Thyroid gland (tissue), 4 donors: Measurements from ENCODE around the gene PPP2R2D. TPM values are rescaled to one million over a fixed set of nuclear protein-coding genes. Genes with fewer than 3 reads are reported as not detected.

Source experiments
- DNase-seq, 2 donors: peaks; one replicate each; pipeline ENCODE4 v3.0.0-alpha.2; 2019
- H3K27ac ChIP-seq, 3 donors: fragments of 200-600 bp; sonication (generic); 1 replicate in 2 of 3; 2 replicates in 1 of 3; pipeline ENCODE4 v1.5.1; 2016 to 2019; ENCODE audit warnings: mild to moderate bottlenecking in 1 of 3, moderate library complexity in 1 of 3
- H3K27me3 ChIP-seq: fragments of 200-600 bp; sonication (generic); one replicate; pipeline ENCODE4 v1.5.1; 2019
- H3K36me3 ChIP-seq, 2 donors: fragments of 200-600 bp; sonication (generic); one replicate each; pipeline ENCODE4 v1.5.1; 2016 to 2019
- H3K4me1 ChIP-seq, 2 donors: fragments of 200-600 bp; sonication (generic); one replicate each; pipeline ENCODE4 v1.5.1; 2017 to 2019
- H3K4me3 ChIP-seq, 3 donors: fragments of 200-600 bp; sonication (generic); replicated peaks in 1 of 3; 1 replicate in 2 of 3; 2 replicates in 1 of 3; pipeline ENCODE4 v1.5.1; 2016; ENCODE audit warnings: mild to moderate bottlenecking in 1 of 3
- H3K9me3 ChIP-seq: fragments of 200-600 bp; sonication (generic); one replicate; pipeline ENCODE4 v1.5.1; 2017
- POLR2A ChIP-seq, 2 donors: fragments of 450-650 bp; IDR thresholded peaks; one replicate each; pipeline ENCODE4 v1.6.1; 2017; ENCODE audit warnings: antibody characterized with exemption in 2 of 2, mild to moderate bottlenecking in 2 of 2, moderate library complexity in 1 of 2
- WGBS, 2 donors: methylation state at CpG; one replicate each; pipeline ENCODE4 v1.1.5; 2017; 5-methylcytosine and 5-hydroxymethylcytosine counted together
- intact Hi-C: fragments of 100-400 bp; cut with DNase I; formaldehyde crosslinking; loops from one replicate; pipeline ENCODE4 v1.15.1; 2023
- total RNA-seq, 4 donors: library from RNA; depleted of rRNA; stranded (reverse); fragments of >200 nt; gene quantifications; one replicate each; pipeline ENCODE4 v1.2.3, GENCODE V29; 2016
- TF ChIP-seq, protein P1 (sequence below), 6 experiments: fragments of 200-600 bp in 3 of 6; fragments of 450-650 bp in 3 of 6; sonication (generic) in 3 of 6; IDR thresholded peaks; one replicate each; pipeline ENCODE4 v1.5.1; 2016 to 2019; ENCODE audit warnings: antibody characterized with exemption in 6 of 6, mild to moderate bottlenecking in 2 of 6, inconsistent platforms in 1 of 6, moderate library complexity in 1 of 6

PPP2R2D gene
- total RNA-seq, 4 donors from 2014 or later = 32.3 to 38.7 (median 33.9) TPM

DNA sequence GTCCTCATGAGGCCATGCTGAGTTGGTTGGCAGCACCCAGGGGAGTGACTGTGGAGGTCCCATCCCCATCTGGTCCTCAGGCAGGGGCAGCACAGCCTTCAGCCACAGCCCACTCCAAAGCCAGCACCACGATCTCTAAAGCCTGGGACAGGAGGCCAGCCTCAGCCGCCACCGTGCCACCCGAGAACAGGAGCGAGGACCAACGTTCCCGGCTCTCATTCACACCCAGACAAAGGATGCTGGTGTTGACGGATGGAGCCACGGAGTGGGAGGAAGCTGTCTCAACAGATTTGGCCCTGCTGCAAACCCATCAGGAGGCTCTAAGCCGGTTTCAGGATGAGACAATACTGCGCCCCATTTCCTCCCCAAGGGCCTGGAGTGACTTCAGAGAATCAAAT lies 42.7 kb upstream of the PPP2R2D start:
- Histone ChIP-seq H3K27me3 (no peaks in the 10 kb centered on the region), H3K36me3 (no peaks in the 10 kb centered on the region), H3K27ac (no peak overlapping the region), H3K4me3 (no peak overlapping the region), H3K4me1 (no peaks in the 10 kb centered on the region), H3K9me3 (no peaks in the 10 kb centered on the region)
- TF ChIP-seq, protein P1, sequence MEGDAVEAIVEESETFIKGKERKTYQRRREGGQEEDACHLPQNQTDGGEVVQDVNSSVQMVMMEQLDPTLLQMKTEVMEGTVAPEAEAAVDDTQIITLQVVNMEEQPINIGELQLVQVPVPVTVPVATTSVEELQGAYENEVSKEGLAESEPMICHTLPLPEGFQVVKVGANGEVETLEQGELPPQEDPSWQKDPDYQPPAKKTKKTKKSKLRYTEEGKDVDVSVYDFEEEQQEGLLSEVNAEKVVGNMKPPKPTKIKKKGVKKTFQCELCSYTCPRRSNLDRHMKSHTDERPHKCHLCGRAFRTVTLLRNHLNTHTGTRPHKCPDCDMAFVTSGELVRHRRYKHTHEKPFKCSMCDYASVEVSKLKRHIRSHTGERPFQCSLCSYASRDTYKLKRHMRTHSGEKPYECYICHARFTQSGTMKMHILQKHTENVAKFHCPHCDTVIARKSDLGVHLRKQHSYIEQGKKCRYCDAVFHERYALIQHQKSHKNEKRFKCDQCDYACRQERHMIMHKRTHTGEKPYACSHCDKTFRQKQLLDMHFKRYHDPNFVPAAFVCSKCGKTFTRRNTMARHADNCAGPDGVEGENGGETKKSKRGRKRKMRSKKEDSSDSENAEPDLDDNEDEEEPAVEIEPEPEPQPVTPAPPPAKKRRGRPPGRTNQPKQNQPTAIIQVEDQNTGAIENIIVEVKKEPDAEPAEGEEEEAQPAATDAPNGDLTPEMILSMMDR (IDR thresholded peaks at IDR 0.05) = no peak
- no peak for TF ChIP-seq POLR2A (IDR thresholded peaks at IDR 0.05)
- WGBS, 2 donors = 67 to 86% methylated on average over 5 to 11 of the region's 11 CpGs
- intact Hi-C loops = no loop called here
- DNase-seq = no peak

DNA sequence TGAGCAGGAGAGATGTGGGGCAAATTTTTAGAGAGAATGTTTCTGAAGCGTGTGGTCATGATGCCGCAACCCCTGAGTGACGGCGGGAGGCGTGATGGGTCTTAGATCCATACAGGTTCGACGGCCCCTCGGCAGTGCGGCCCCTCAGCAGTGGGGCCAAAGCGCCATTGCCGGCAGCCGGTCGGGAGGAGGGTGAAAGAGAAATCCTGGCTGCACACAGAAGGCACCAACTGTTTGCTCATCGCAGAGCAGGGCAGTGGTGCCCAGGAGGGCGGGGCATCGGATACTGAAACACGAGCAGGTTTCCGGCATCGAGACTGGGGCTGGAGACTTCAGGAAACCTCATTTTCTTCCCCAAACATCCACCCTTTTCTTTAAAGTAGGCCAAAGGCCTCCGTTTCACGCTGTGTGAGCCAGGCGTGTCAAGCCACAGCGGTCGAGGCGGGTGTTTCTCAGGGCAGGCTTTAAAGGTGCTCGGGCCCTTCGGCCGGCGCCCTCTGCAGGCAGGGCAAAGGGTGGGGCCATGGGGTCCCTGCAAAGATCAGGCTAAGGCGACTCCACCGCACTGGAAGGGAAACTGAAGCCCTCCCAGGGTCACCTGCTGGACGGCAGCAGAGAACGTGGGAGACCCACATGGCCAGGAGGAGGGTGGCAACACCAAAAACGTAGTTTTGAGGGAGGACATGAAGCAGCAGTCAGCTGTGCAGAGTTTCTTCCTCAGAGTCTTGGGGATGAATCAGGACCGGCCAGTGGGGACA lies 42.0 kb upstream of the PPP2R2D start:
- Histone ChIP-seq H3K27ac (no peak overlapping the region), H3K4me1 (no peaks in the 10 kb centered on the region), H3K36me3 (no peaks in the 10 kb centered on the region), H3K4me3 (no peak overlapping the region), H3K9me3 (no peaks in the 10 kb centered on the region), H3K27me3 (no peaks in the 10 kb centered on the region)
- intact Hi-C loops = no loop called here
- TF ChIP-seq, protein P1 (IDR thresholded peaks at IDR 0.05) = no peak
- no peak for TF ChIP-seq POLR2A (IDR thresholded peaks at IDR 0.05)
- no peak for DNase-seq
- WGBS, 2 donors = 86 to 91% methylated on average over 32 to 35 of the region's 35 CpGs

GRCh38 chr10:131859341-131860020 lies 41.3 kb upstream of the PPP2R2D start:
- H3K4me3 ChIP-seq = no peak overlapping the region
- no peaks in the 10 kb centered on the region for H3K36me3 ChIP-seq
- TF ChIP-seq, protein P1 (IDR thresholded peaks at IDR 0.05) = no peak
- TF ChIP-seq POLR2A (IDR thresholded peaks at IDR 0.05) = no peak
- no peak overlapping the region for H3K27ac ChIP-seq
- H3K9me3 ChIP-seq = no peaks in the 10 kb centered on the region
- DNase-seq = no peak
- WGBS, 2 donors = 74 to 82% methylated on average over 8 to 9 of the region's 9 CpGs
- intact Hi-C loops = no loop called here
- H3K4me1 ChIP-seq = no peaks in the 10 kb centered on the region
- no peaks in the 10 kb centered on the region for H3K27me3 ChIP-seq

DNA sequence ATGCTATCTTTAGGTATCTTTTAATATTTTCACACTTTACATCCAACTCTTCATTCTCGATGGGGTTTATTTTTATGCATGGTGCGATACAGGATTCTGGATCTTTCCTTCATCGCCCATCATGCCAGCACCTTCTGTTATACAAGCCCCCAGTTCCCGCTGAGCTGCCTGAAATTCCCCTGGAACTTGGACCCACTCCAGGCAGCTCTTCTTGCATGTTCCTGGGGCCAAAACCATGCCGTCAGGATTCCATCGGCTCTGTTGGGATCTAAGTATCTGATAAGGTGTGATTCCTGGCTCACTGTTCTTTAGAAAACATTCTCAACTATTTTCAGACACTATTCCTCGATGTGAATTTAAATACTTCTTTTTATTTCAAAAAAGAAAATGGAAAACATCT lies 40.5 kb upstream of the PPP2R2D start:
- Histone ChIP-seq H3K27ac (no peak overlapping the region), H3K4me3 (no peak overlapping the region), H3K4me1 (no peaks in the 10 kb centered on the region), H3K27me3 (no peaks in the 10 kb centered on the region), H3K36me3 (no peaks in the 10 kb centered on the region), H3K9me3 (no peaks in the 10 kb centered on the region)
- intact Hi-C loops = no loop called here
- no peak for DNase-seq
- TF ChIP-seq, protein P1 (IDR thresholded peaks at IDR 0.05) = no peak
- no peak for TF ChIP-seq POLR2A (IDR thresholded peaks at IDR 0.05)
- 73 to 75% methylated on average over 7 of the region's 7 CpGs for WGBS, 2 donors

- Histone ChIP-seq H3K9me3 (no peaks in the 10 kb centered on the region), H3K4me3 (no peak overlapping the region), H3K36me3 (no peaks in the 10 kb centered on the region), H3K27me3 (no peaks in the 10 kb centered on the region), H3K4me1 (no peaks in the 10 kb centered on the region), H3K27ac (no peak overlapping the region)
- 36 to 39% methylated on average over 11 of the region's 11 CpGs for WGBS, 2 donors
- intact Hi-C loops = no loop called here
- DNase-seq = no peak
- TF ChIP-seq, protein P1 (IDR thresholded peaks at IDR 0.05) = no peak
- TF ChIP-seq POLR2A (IDR thresholded peaks at IDR 0.05) = no peak
These were observed 39.9 kb upstream of the PPP2R2D start for GRCh38 chr10:131860806-131861440.
